CD14-positive monocyte (primary cell): Measurements from ENCODE around the gene CEBPG. TPM values are rescaled to one million over a fixed set of nuclear protein-coding genes. Genes with fewer than 3 reads are reported as not detected.

Experiments used
- DNase-seq, 3 donors: peaks; one replicate each; pipeline ENCODE4 v3.0.0-alpha.2; 2011 to 2022
- H2AFZ ChIP-seq: 2 replicates; pipeline ENCODE4 v1.6.0; 2012; ENCODE audit warnings: mild to moderate bottlenecking, low read depth, low read length, inconsistent platforms; ENCODE audit not compliant: insufficient read depth, poor library complexity, severe bottlenecking
- H3K27ac ChIP-seq, 2 donors: 1 replicate in 1 of 2; 2 replicates in 1 of 2; pipeline ENCODE4 v1.5.1; 2012 to 2013; ENCODE audit warnings: low read length in 2 of 2, control low read depth in 1 of 2, inconsistent platforms in 1 of 2, low read depth in 1 of 2, mild to moderate bottlenecking in 1 of 2
- H3K27me3 ChIP-seq, 2 donors: one replicate each; pipeline versions ENCODE4 v1.6.0 to v1.6.1; 2011 to 2013; ENCODE audit warnings: low read length in 2 of 2; ENCODE audit not compliant: control insufficient read depth in 2 of 2, insufficient read depth in 2 of 2
- H3K36me3 ChIP-seq, 2 donors: replicated peaks in 1 of 2; 1 replicate in 1 of 2; 2 replicates in 1 of 2; pipeline versions ENCODE4 v1.5.1 to v1.6.1; 2012 to 2013; ENCODE audit warnings: low read length in 2 of 2, control low read depth in 1 of 2, inconsistent platforms in 1 of 2, mild to moderate bottlenecking in 1 of 2; ENCODE audit not compliant: insufficient read depth in 2 of 2, control insufficient read depth in 1 of 2
- H3K4me1 ChIP-seq, 2 donors: 1 replicate in 1 of 2; 2 replicates in 1 of 2; pipeline versions ENCODE4 v1.5.1 to v1.6.1; 2012 to 2013; ENCODE audit warnings: low read length in 2 of 2, control low read depth in 1 of 2, inconsistent platforms in 1 of 2, mild to moderate bottlenecking in 1 of 2, moderate library complexity in 1 of 2; ENCODE audit not compliant: insufficient read depth in 2 of 2, control insufficient read depth in 1 of 2
- H3K4me2 ChIP-seq: replicated peaks from 2 replicates; pipeline ENCODE3; 2012; ENCODE audit warnings: low read length, moderate library complexity, mild to moderate bottlenecking; ENCODE audit not compliant: poor library complexity, severe bottlenecking; ENCODE audit errors: extremely low read depth
- H3K4me3 ChIP-seq, 3 experiments: fragments of 200-600 bp in 1 of 3; sonication (generic) in 1 of 3; replicated peaks in 1 of 3; 1 replicate in 2 of 3; 2 replicates in 1 of 3; pipeline ENCODE4 v1.5.1; 2011 to 2013; ENCODE audit warnings: low read length in 3 of 3, mild to moderate bottlenecking in 3 of 3, control low read depth in 2 of 3, low read depth in 2 of 3, inconsistent platforms in 1 of 3, moderate library complexity in 1 of 3
- H3K79me2 ChIP-seq: 2 replicates; pipeline ENCODE4 v1.6.0; 2012; ENCODE audit warnings: mild to moderate bottlenecking, control low read depth, inconsistent platforms, low read length, moderate library complexity; ENCODE audit not compliant: insufficient read depth
- H3K9ac ChIP-seq: 2 replicates; pipeline ENCODE4 v1.6.0; 2017; ENCODE audit warnings: low read length, mild to moderate bottlenecking; ENCODE audit not compliant: insufficient read depth, poor library complexity, severe bottlenecking
- H3K9me3 ChIP-seq, 2 donors: replicated peaks in 1 of 2; 1 replicate in 1 of 2; 2 replicates in 1 of 2; pipeline versions ENCODE4 v1.5.1 to v1.6.1; 2012 to 2013; ENCODE audit warnings: low read length in 2 of 2, control low read depth in 1 of 2; ENCODE audit not compliant: control insufficient read depth in 1 of 2, insufficient read depth in 1 of 2
- H4K20me1 ChIP-seq: 2 replicates; pipeline ENCODE4 v1.6.0; 2012; ENCODE audit warnings: mild to moderate bottlenecking, low read length, control low read depth, moderate library complexity; ENCODE audit not compliant: insufficient read depth
- H3K27ac Mint-ChIP-seq, 7 donors: one replicate each; pipeline ENCODE4 v1.8.0; 2020; ENCODE audit warnings: mild to moderate bottlenecking in 7 of 7, mixed read lengths in 7 of 7, moderate library complexity in 6 of 7, inconsistent platforms in 2 of 7
- H3K27me3 Mint-ChIP-seq, 3 donors: one replicate each; pipeline ENCODE4 v1.8.0; 2021 to 2022; ENCODE audit warnings: low read depth in 3 of 3, mild to moderate bottlenecking in 3 of 3, mixed read lengths in 3 of 3, moderate library complexity in 3 of 3, inconsistent platforms in 1 of 3
- H3K36me3 Mint-ChIP-seq, 2 donors: one replicate each; pipeline ENCODE4 v1.8.0; 2020; ENCODE audit warnings: mixed read lengths in 2 of 2, inconsistent platforms in 1 of 2, mild to moderate bottlenecking in 1 of 2
- H3K4me1 Mint-ChIP-seq: one replicate; pipeline ENCODE4 v1.8.0; 2020; ENCODE audit warnings: mild to moderate bottlenecking, mixed read lengths
- H3K4me3 Mint-ChIP-seq, 2 donors: one replicate each; pipeline ENCODE4 v1.8.0; 2020; ENCODE audit warnings: mild to moderate bottlenecking in 2 of 2, mixed read lengths in 2 of 2, moderate library complexity in 1 of 2
- H3K9me3 Mint-ChIP-seq, 7 donors: one replicate each; pipeline ENCODE4 v1.8.0; 2020 to 2022; ENCODE audit warnings: mixed read lengths in 7 of 7, mild to moderate bottlenecking in 6 of 7, moderate library complexity in 6 of 7, inconsistent platforms in 2 of 7
- CTCF ChIP-seq: fragments of 200-600 bp; IDR thresholded peaks from one replicate; pipeline ENCODE4 v1.8.0; 2022; ENCODE audit warnings: antibody characterized with exemption, mild to moderate bottlenecking
- WGBS: methylation state at CpG from one replicate; pipeline ENCODE4 v1.1.5; 2013; ENCODE audit warnings: missing lambda C conversion rate; ENCODE audit not compliant: insufficient coverage; 5-methylcytosine and 5-hydroxymethylcytosine counted together
- intact Hi-C, 2 donors: fragments of 100-400 bp; cut with micrococcal nuclease; formaldehyde crosslinking; loops; one replicate each; pipeline versions ENCODE4 v1.15.0 to v1.15.1; 2023
- polyA plus RNA-seq, 3 donors: library from polyadenylated mRNA; depleted of rRNA in 1 of 3; unstranded in 2 of 3; stranded (reverse) in 1 of 3; fragments of 300-500 nt in 2 of 3; fragments of >200 nt in 1 of 3; fragmentation: Illumina TruSeq in 2 of 3; gene quantifications; 1 replicate in 2 of 3; 2 replicates in 1 of 3; pipeline ENCODE4 v1.2.3, GENCODE V29; 2012 to 2021

CEBPG gene
- polyA plus RNA-seq, 3 donors = 16.8 to 18.3 (median 17.8) TPM

- H3K4me3 Mint-ChIP-seq = no peak overlapping the region
- no peak for DNase-seq
- Histone ChIP-seq H3K27ac (peak overlapping the region in 1 of 2 donors; percentile 21), H4K20me1 (peaks cover 99% of the 10 kb centered on the region), H3K4me2 (no peak overlapping the region), H3K79me2 (peaks cover 100% of the 10 kb centered on the region), H3K36me3 (peaks cover 30 to 79% of the 10 kb centered on the region in 2 donors), H3K9me3 (no peaks in the 10 kb centered on the region), H2AFZ (no peak overlapping the region), H3K27me3 (no peaks in the 10 kb centered on the region), H3K4me3 (no peak overlapping the region), H3K4me1 (peaks cover 0 to 3% of the 10 kb centered on the region in 2 donors), H3K9ac (no peak overlapping the region)
- 100% methylated on average over 1 of the region's 4 CpGs for WGBS
- peaks cover 59 to 74% of the 10 kb centered on the region in 2 donors for H3K36me3 Mint-ChIP-seq
- no peak for TF ChIP-seq CTCF
- intact Hi-C loops = no loop called here
- peak overlapping the region in 1 of 7 donors; percentile 7 for H3K27ac Mint-ChIP-seq
- H3K4me1 Mint-ChIP-seq = peaks cover 48% of the 10 kb centered on the region
- no peaks in the 10 kb centered on the region for H3K9me3 Mint-ChIP-seq
- H3K27me3 Mint-ChIP-seq = peaks cover 0 to 1% (median 0%) of the 10 kb centered on the region in 3 donors
Measured at GRCh38 chr19:33382982-33383381, 9.5 kb downstream of the CEBPG start.

GRCh38 chr19:33383720-33384292 lies 10.3 kb downstream of the CEBPG start:
- Mint-ChIP-seq H3K27me3 (peaks cover 0 to 1% (median 0%) of the 10 kb centered on the region in 3 donors), H3K4me3 (no peak overlapping the region), H3K36me3 (peaks cover 54 to 67% of the 10 kb centered on the region in 2 donors), H3K27ac (peak overlapping the region in 4 of 7 donors; percentile 1 to 57 (median 14)), H3K9me3 (no peaks in the 10 kb centered on the region), H3K4me1 (peaks cover 41% of the 10 kb centered on the region)
- Histone ChIP-seq H3K9ac (no peak overlapping the region), H4K20me1 (peaks cover 95% of the 10 kb centered on the region), H3K9me3 (no peaks in the 10 kb centered on the region), H3K79me2 (peaks cover 100% of the 10 kb centered on the region), H3K27me3 (no peaks in the 10 kb centered on the region), H3K4me2 (no peak overlapping the region), H3K4me1 (peaks cover under 1 to 9% of the 10 kb centered on the region in 2 donors), H2AFZ (no peak overlapping the region), H3K27ac (peak overlapping the region in 1 of 2 donors; percentile 21), H3K36me3 (peaks cover 30 to 72% of the 10 kb centered on the region in 2 donors), H3K4me3 (no peak overlapping the region)
- DNase-seq = no peak
- intact Hi-C loops = no loop called here
- WGBS = 94% methylated on average over 13 of the region's 13 CpGs
- no peak for TF ChIP-seq CTCF
